HEK293 (cell line): ENCODE measurements around the gene RNF2.

Experiments
- TCF7L2 ChIP-seq: IDR thresholded peaks from 2 replicates; pipeline ENCODE4 v1.6.1; 2011; ENCODE audit warnings: low read depth, mild to moderate bottlenecking, inconsistent platforms, low read length, moderate library complexity, borderline replicate concordance
- ZFP3 ChIP-seq: fragments of 450-650 bp; formaldehyde crosslinking; IDR thresholded peaks from 2 replicates; pipeline ENCODE4 v1.5.1; 2016; ENCODE audit warnings: low read depth, missing biosample characterization, missing genetic modification characterization
- ZFP69B ChIP-seq: fragments of 450-650 bp; formaldehyde crosslinking; IDR thresholded peaks from 2 replicates; pipeline ENCODE4 v1.5.1; 2016; ENCODE audit warnings: missing biosample characterization, missing genetic modification characterization
- ZNF433 ChIP-seq: fragments of 450-650 bp; formaldehyde crosslinking; IDR thresholded peaks from 2 replicates; pipeline ENCODE4 v1.5.1; 2016; ENCODE audit warnings: missing biosample characterization, missing genetic modification characterization, low read depth
- ZNF558 ChIP-seq: fragments of 450-650 bp; formaldehyde crosslinking; IDR thresholded peaks from 2 replicates; pipeline ENCODE4 v1.5.1; 2016; ENCODE audit warnings: missing biosample characterization, missing genetic modification characterization
- ZNF747 ChIP-seq: fragments of 450-650 bp; formaldehyde crosslinking; IDR thresholded peaks from 2 replicates; pipeline ENCODE4 v1.5.1; 2016; ENCODE audit warnings: missing biosample characterization, missing genetic modification characterization
- TF ChIP-seq, protein P1 (sequence below): fragments of 450-650 bp; formaldehyde crosslinking; IDR thresholded peaks from 2 replicates; pipeline ENCODE4 v1.5.1; 2016; ENCODE audit warnings: missing biosample characterization, missing genetic modification characterization
- TF ChIP-seq, protein P2 (sequence below): fragments of 450-650 bp; formaldehyde crosslinking; optimal IDR thresholded peaks from 2 replicates; pipeline ENCODE3; 2016; ENCODE audit warnings: missing biosample characterization, mild to moderate bottlenecking, missing genetic modification characterization

DNA sequence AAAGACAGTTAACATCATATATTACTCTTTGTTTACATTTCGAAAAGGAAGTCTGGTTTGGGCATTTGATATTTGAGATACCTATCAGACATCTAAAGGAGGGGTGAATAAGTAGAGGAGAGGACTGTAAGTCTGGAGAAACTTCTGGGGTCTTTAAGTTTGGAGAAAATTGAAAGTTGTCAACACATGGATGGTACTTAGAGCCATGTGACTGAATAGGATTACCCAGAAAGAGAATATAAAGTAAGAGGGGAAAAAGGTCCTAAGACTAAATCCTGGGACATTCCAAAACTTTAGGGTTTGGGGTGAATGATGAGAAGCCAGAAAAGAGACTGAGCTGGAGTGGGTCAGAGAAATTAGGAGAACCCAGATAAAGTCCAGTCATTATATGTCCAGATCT is 10.1 kb upstream of the RNF2 start:
- TF ChIP-seq ZFP69B (tag by site-specific recombination) = no peak
- no peak for TF ChIP-seq ZNF747
- TF ChIP-seq, protein P1, sequence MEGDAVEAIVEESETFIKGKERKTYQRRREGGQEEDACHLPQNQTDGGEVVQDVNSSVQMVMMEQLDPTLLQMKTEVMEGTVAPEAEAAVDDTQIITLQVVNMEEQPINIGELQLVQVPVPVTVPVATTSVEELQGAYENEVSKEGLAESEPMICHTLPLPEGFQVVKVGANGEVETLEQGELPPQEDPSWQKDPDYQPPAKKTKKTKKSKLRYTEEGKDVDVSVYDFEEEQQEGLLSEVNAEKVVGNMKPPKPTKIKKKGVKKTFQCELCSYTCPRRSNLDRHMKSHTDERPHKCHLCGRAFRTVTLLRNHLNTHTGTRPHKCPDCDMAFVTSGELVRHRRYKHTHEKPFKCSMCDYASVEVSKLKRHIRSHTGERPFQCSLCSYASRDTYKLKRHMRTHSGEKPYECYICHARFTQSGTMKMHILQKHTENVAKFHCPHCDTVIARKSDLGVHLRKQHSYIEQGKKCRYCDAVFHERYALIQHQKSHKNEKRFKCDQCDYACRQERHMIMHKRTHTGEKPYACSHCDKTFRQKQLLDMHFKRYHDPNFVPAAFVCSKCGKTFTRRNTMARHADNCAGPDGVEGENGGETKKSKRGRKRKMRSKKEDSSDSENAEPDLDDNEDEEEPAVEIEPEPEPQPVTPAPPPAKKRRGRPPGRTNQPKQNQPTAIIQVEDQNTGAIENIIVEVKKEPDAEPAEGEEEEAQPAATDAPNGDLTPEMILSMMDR (tag by site-specific recombination) = no peak
- TF ChIP-seq ZNF558 = no peak
- TF ChIP-seq ZFP3 (tag by site-specific recombination) = no peak
- TF ChIP-seq, protein P2, sequence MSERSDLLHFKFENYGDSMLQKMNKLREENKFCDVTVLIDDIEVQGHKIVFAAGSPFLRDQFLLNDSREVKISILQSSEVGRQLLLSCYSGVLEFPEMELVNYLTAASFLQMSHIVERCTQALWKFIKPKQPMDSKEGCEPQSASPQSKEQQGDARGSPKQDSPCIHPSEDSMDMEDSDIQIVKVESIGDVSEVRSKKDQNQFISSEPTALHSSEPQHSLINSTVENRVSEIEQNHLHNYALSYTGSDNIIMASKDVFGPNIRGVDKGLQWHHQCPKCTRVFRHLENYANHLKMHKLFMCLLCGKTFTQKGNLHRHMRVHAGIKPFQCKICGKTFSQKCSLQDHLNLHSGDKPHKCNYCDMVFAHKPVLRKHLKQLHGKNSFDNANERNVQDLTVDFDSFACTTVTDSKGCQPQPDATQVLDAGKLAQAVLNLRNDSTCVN (tag by site-specific recombination) = no peak
- no peak for TF ChIP-seq ZNF433 (tag by site-specific recombination)
- TF ChIP-seq TCF7L2 = no peak
